Suprapubic skin (tissue), 4 donors: ENCODE data around the gene UBE2O. TPM values are rescaled to one million over a fixed set of nuclear protein-coding genes. Genes with fewer than 3 reads are reported as not detected.

Experiments used
- DNase-seq, 2 donors: peaks; one replicate each; pipeline ENCODE4 v3.0.0-alpha.2; 2019; ENCODE audit warnings: low spot score in 2 of 2
- H3K27ac ChIP-seq: fragments of 200-600 bp; sonication (generic); one replicate; pipeline ENCODE4 v1.5.1; 2019
- H3K27me3 ChIP-seq: fragments of 200-600 bp; sonication (generic); one replicate; pipeline ENCODE4 v1.5.1; 2019
- H3K36me3 ChIP-seq: fragments of 200-600 bp; sonication (generic); one replicate; pipeline ENCODE4 v1.5.1; 2019
- H3K4me1 ChIP-seq: fragments of 200-600 bp; sonication (generic); one replicate; pipeline ENCODE4 v1.5.1; 2019
- H3K4me3 ChIP-seq: fragments of 200-600 bp; sonication (generic); one replicate; pipeline ENCODE4 v1.5.1; 2019; ENCODE audit warnings: mild to moderate bottlenecking
- H3K9me3 ChIP-seq: fragments of 200-600 bp; sonication (generic); one replicate; pipeline ENCODE4 v1.5.1; 2019
- CTCF ChIP-seq, 2 donors: fragments of 200-600 bp in 1 of 2; fragments of 450-650 bp in 1 of 2; sonication (generic) in 1 of 2; IDR thresholded peaks; one replicate each; pipeline ENCODE4 v1.5.1; 2016 to 2019; ENCODE audit warnings: antibody characterized with exemption in 2 of 2, mild to moderate bottlenecking in 1 of 2, moderate library complexity in 1 of 2
- EP300 ChIP-seq: sonication (generic); formaldehyde crosslinking; IDR thresholded peaks from one replicate; pipeline ENCODE4 v1.6.1; 2017; ENCODE audit warnings: antibody characterized with exemption
- POLR2A ChIP-seq, 2 donors: fragments of 450-650 bp; IDR thresholded peaks; one replicate each; pipeline ENCODE4 v1.6.1; 2017; ENCODE audit warnings: antibody characterized with exemption in 2 of 2, mild to moderate bottlenecking in 2 of 2, moderate library complexity in 2 of 2
- POLR2AphosphoS5 ChIP-seq, 3 donors: sonication (generic); formaldehyde crosslinking; IDR thresholded peaks; one replicate each; pipeline ENCODE4 v1.6.1; 2017; ENCODE audit warnings: antibody characterized with exemption in 3 of 3
- WGBS: methylation state at CpG from one replicate; pipeline ENCODE4 v1.1.5; 2018; 5-methylcytosine and 5-hydroxymethylcytosine counted together
- total RNA-seq, 4 donors: library from RNA; depleted of rRNA; stranded (reverse); fragments of >200 nt; gene quantifications; one replicate each; pipeline ENCODE4 v1.1.0, GENCODE V29; 2016

The UBE2O gene
- total RNA-seq, 4 donors from 2014 or later = 31.3 to 42.0 (median 37.7) TPM

- TF ChIP-seq POLR2AphosphoS5 (IDR thresholded peaks at IDR 0.05) (no peak), POLR2A (IDR thresholded peaks at IDR 0.05) (no peak), EP300 (no peak), CTCF (IDR thresholded peaks at IDR 0.05) (no peak)
- Histone ChIP-seq H3K9me3 (no peaks in the 10 kb centered on the region), H3K36me3 (no peaks in the 10 kb centered on the region), H3K27me3 (no peaks in the 10 kb centered on the region), H3K27ac (peak overlapping the region; percentile 76), H3K4me3 (peak overlapping the region; percentile 1), H3K4me1 (peaks cover 48% of the 10 kb centered on the region)
- 56% methylated on average over 10 of the region's 11 CpGs for WGBS
- no peak for DNase-seq
Observed at GRCh38 chr17:76492123-76492988, 39.4 kb upstream of the UBE2O start.

DNA sequence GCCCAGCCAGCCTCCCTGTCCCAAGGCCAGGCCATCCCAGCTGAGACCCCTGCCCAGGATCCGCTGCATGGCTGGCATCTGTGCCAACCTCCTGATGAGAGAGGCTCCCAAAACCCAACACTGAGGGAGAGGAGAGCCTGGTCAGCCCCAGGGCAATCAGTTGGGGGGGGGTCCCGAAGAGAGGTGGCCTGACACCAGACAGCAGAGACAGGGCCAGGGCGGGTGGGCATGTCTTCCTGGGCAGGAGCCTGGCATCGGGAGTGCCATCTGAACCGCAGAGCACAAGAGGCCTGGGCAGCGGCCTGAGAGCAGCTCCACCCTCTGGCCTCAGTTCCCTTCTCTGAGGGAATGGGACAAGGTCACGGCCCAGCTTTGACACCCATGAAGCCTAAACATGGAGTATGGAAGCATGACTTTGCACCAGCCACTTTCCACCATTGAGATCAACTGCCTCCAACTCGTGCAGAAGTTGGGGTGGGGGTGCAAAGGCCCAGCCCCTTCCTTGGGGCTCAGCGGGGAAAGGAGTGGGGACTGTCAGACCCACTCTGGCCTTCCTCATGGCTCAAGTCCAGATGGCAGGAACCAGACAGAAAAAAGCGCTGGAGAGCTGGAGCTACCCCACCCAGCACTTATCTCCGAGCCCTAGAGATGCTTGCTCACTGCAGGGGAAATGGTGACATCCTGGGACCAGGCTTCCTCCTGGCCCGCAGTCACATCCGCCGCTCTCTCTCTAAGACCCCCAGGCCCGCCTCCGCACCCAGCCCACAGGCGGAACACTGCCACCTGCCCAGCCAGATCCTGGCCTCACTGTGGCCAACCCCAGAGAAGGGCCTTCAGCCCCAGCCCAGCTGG lies 38.5 kb upstream of the UBE2O start:
- Histone ChIP-seq H3K9me3 (no peaks in the 10 kb centered on the region), H3K27ac (peak overlapping the region; percentile 76), H3K4me1 (peaks cover 45% of the 10 kb centered on the region), H3K27me3 (no peaks in the 10 kb centered on the region), H3K4me3 (no peak overlapping the region), H3K36me3 (no peaks in the 10 kb centered on the region)
- WGBS = 77% methylated on average over 13 of the region's 17 CpGs
- TF ChIP-seq POLR2AphosphoS5 (IDR thresholded peaks at IDR 0.05) (no peak), POLR2A (IDR thresholded peaks at IDR 0.05) (no peak), EP300 (no peak), CTCF (IDR thresholded peaks at IDR 0.05) (no peak)
- no peak for DNase-seq

GRCh38 chr17:76490112-76490710 lies 37.3 kb upstream of the UBE2O start:
- Histone ChIP-seq H3K9me3 (no peaks in the 10 kb centered on the region), H3K27me3 (no peaks in the 10 kb centered on the region), H3K4me3 (no peak overlapping the region), H3K27ac (no peak overlapping the region), H3K36me3 (no peaks in the 10 kb centered on the region), H3K4me1 (peaks cover 48% of the 10 kb centered on the region)
- 51% methylated on average over 5 of the region's 10 CpGs for WGBS
- TF ChIP-seq POLR2A (IDR thresholded peaks at IDR 0.05) (no peak), POLR2AphosphoS5 (IDR thresholded peaks at IDR 0.05) (no peak), CTCF (IDR thresholded peaks at IDR 0.05) (no peak), EP300 (no peak)
- DNase-seq = no peak

- no peak overlapping the region for H3K4me3 ChIP-seq
- H3K36me3 ChIP-seq = no peaks in the 10 kb centered on the region
- H3K9me3 ChIP-seq = no peaks in the 10 kb centered on the region
- peaks cover 32% of the 10 kb centered on the region for H3K4me1 ChIP-seq
- no peak overlapping the region for H3K27ac ChIP-seq
- H3K27me3 ChIP-seq = no peaks in the 10 kb centered on the region
- TF ChIP-seq POLR2A (IDR thresholded peaks at IDR 0.05) (no peak), POLR2AphosphoS5 (IDR thresholded peaks at IDR 0.05) (no peak), CTCF (IDR thresholded peaks at IDR 0.05) (no peak), EP300 (no peak)
- 94% methylated on average over 22 of the region's 22 CpGs for WGBS
- DNase-seq = no peak
Observed at GRCh38 chr17:76487451-76488192, 34.7 kb upstream of the UBE2O start.
